Retinal pigment epithelial cell (primary cell): ENCODE data around the gene FALEC.

Experiments
- DNase-seq: peaks from one replicate; pipeline ENCODE4 v3.0.0-alpha.2; 2010; ENCODE audit warnings: low read depth
- H3K4me3 ChIP-seq: 2 replicates; pipeline ENCODE4 v1.5.1; 2011; ENCODE audit warnings: mild to moderate bottlenecking, low read length, control low read depth, moderate library complexity
- CTCF ChIP-seq: conservative IDR thresholded peaks from 2 replicates; pipeline ENCODE4 v1.5.1; 2011; ENCODE audit warnings: low read depth, low read length, control low read depth, inconsistent platforms

The FALEC gene

GRCh38 chr1:150546294-150546937 is 30.9 kb downstream of the FALEC start:
- TF ChIP-seq CTCF: no peak
- DNase-seq: no peak

GRCh38 chr1:150548324-150548631 is 32.7 kb downstream of the FALEC start:
- H3K4me3 ChIP-seq: peak overlapping the region; percentile 51
- DNase-seq: no peak
- TF ChIP-seq CTCF: no peak

More at GRCh38 chr1:150546294-150546937, 30.9 kb downstream of the FALEC start:
- H3K4me3 ChIP-seq: no peak overlapping the region

- H3K4me3 ChIP-seq: peak within 1 kb of the TSS; percentile 51
- DNase-seq: no peak
- TF ChIP-seq CTCF: no peak
Observed at GRCh38 chr1:150548632-150549495, 33.3 kb downstream of the FALEC start, which contains the start of gene ADAMTSL4. Gene ADAMTSL4 (plus strand): TSS chr1:150549408. CDS start chr1:150552289, 2,881 bp downstream.

- H3K4me3 ChIP-seq: peak overlapping the region; percentile 35
- no peak for TF ChIP-seq CTCF
- DNase-seq: no peak
Observed at GRCh38 chr1:150549496-150550221, 34.1 kb downstream of the FALEC start.

DNA sequence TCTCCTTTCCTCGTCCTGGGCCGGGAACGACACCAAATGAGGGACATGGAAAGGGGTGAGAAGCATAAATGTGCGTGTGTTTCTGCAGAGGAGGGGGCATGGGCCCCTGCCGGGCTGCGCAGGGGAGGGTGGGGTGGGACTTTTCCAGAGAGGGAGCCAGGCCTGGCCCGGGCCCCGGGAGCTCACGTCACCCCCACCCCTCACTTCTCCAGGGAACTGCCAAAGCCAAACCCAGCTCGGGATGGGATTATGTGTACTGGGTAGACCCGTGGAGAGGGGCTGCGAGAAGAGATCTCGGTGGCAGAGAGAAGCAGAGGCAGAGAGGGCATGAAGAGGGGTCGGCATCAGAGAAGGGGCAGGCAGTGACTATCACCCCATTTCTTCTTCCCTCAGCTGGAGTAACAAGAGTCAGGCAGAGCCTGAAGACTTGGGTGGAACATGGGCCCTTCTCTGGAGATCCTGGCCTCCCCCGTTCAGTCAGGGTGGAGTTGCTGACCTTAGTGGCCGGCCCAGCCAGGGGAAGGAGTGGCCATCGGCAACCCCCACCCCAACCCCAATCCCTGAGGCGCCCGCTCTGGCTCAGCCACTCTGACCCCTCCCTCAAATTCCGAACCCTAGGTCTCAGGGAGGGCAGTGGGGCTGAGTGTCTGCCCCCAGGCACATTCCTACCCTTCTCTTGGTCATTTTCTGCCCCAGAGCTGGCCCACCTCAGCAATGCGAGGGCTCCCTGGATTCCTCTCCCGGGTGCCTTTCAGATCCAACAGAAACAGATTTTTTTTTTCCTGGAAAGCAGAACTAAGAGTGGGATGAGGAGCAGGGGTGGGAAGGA is 34.9 kb downstream of the FALEC start:
- no peak overlapping the region for H3K4me3 ChIP-seq
- DNase-seq: no peak
- no peak for TF ChIP-seq CTCF

GRCh38 chr1:150551051-150551783 is 35.7 kb downstream of the FALEC start:
- no peak for DNase-seq
- TF ChIP-seq CTCF: no peak
- H3K4me3 ChIP-seq: no peak overlapping the region
